Gastrocnemius medialis (tissue), 4 donors: ENCODE results near the gene ZNF783.

Experiments
- CTCF ChIP-seq, 5 experiments: fragments of 450-650 bp in 3 of 5; fragments of 200-600 bp in 2 of 5; sonication (generic) in 2 of 5; IDR thresholded peaks in 4 of 5; conservative IDR thresholded peaks in 1 of 5; 1 replicate in 4 of 5; 2 replicates in 1 of 5; pipeline ENCODE4 v1.5.1; 2016 to 2019; ENCODE audit warnings: antibody characterized with exemption in 5 of 5, mild to moderate bottlenecking in 3 of 5, moderate library complexity in 3 of 5
- POLR2A ChIP-seq, 2 donors: fragments of 450-650 bp; IDR thresholded peaks; one replicate each; pipeline ENCODE4 v1.6.1; 2017; ENCODE audit warnings: antibody characterized with exemption in 2 of 2, mild to moderate bottlenecking in 2 of 2, moderate library complexity in 2 of 2

- TF ChIP-seq POLR2A (IDR thresholded peaks at IDR 0.05): no peak
- TF ChIP-seq CTCF (IDR thresholded peaks at IDR 0.05 in 4 of 5, conservative IDR thresholded peaks at IDR 0.05 in 1 of 5): no peak
Observed at GRCh38 chr7:149267733-149268132, 5.7 kb downstream of the ZNF783 start.
